Colonic mucosa (tissue), 4 donors: ENCODE data around the gene TMEM163. TPM values are rescaled to one million over a fixed set of nuclear protein-coding genes. Genes with fewer than 3 reads are reported as not detected.

Experiments used
- DNase-seq: peaks from one replicate; pipeline ENCODE4 v3.0.0-alpha.2; 2020
- H3K27ac ChIP-seq: fragments of 200-600 bp; one replicate; pipeline ENCODE4 v1.8.0; 2021
- H3K27me3 ChIP-seq: fragments of 200-600 bp; one replicate; pipeline ENCODE4 v1.8.0; 2021
- H3K36me3 ChIP-seq: fragments of 200-600 bp; one replicate; pipeline ENCODE4 v1.8.0; 2021
- H3K4me1 ChIP-seq: fragments of 200-600 bp; one replicate; pipeline ENCODE4 v1.8.0; 2021; ENCODE audit warnings: mild to moderate bottlenecking
- H3K4me3 ChIP-seq: fragments of 200-600 bp; one replicate; pipeline ENCODE4 v1.8.0; 2021
- H3K9ac ChIP-seq, 2 donors: one replicate each; pipeline ENCODE4 v1.7.0; 2013; ENCODE audit warnings: control low read depth in 2 of 2, low read depth in 2 of 2, low read length in 2 of 2
- H3K9me3 ChIP-seq: fragments of 200-600 bp; one replicate; pipeline ENCODE4 v1.8.0; 2021
- CTCF ChIP-seq: fragments of 200-600 bp; IDR thresholded peaks from one replicate; pipeline ENCODE4 v1.8.0; 2022; ENCODE audit warnings: antibody characterized with exemption, mild to moderate bottlenecking
- intact Hi-C: fragments of 100-400 bp; cut with DNase I; formaldehyde crosslinking; loops from one replicate; pipeline ENCODE4 v1.14.1; 2022
- total RNA-seq, 2 donors: library from RNA; stranded (reverse); fragmentation: NEBNext Ultra II Directional in 1 of 2; extraction: Animal tissue kit (Norgen Biotek cat#: 25700) in 1 of 2; gene quantifications; one replicate each; pipeline ENCODE4 v1.2.1, GENCODE V29; 2021
- donor health status: healthy.
- donor health status: DM: no; HTN: no; CAD: no.
- donor health status: DM: no; HTN: no; CAD: no.

The TMEM163 gene
- total RNA-seq, 2 donors from 2014 or later = 0.29 TPM; not detected in 1

DNA sequence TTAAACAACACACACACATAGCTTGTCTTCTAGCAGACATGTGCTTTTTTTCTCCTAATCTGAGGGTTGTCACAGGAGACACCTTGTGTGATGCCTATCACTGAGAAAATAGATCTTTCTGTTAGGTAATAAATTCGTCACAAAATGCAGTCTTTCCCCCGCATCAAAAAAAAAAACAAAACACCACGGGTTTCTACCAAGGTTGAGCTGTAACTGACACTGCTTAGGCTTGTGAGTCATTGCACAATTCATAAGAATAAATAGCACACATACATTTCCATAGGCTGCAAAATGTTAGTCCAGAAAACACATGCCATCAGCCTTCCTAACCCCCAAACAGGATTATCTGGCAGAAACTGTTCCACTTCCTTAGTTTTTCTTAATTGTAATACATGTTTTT, 6.5 kb downstream of the TMEM163 start:
- no peak overlapping the region for H3K27ac ChIP-seq
- peaks cover 13% of the 10 kb centered on the region for H3K27me3 ChIP-seq
- no peaks in the 10 kb centered on the region for H3K9me3 ChIP-seq
- no peak for DNase-seq
- TF ChIP-seq CTCF = no peak
- intact Hi-C loops = no loop called here
- H3K9ac ChIP-seq = no peak overlapping the region
- no peaks in the 10 kb centered on the region for H3K4me1 ChIP-seq
- no peaks in the 10 kb centered on the region for H3K36me3 ChIP-seq
- no peak overlapping the region for H3K4me3 ChIP-seq

- no peak overlapping the region for H3K9ac ChIP-seq
- peaks cover 8% of the 10 kb centered on the region for H3K27me3 ChIP-seq
- H3K4me3 ChIP-seq = no peak overlapping the region
- H3K27ac ChIP-seq = no peak overlapping the region
- DNase-seq = no peak
- TF ChIP-seq CTCF = no peak
- intact Hi-C loops = no loop called here
- no peaks in the 10 kb centered on the region for H3K9me3 ChIP-seq
- no peaks in the 10 kb centered on the region for H3K36me3 ChIP-seq
- H3K4me1 ChIP-seq = no peaks in the 10 kb centered on the region
These were observed 7.1 kb downstream of the TMEM163 start for GRCh38 chr2:134711692-134712091.

DNA sequence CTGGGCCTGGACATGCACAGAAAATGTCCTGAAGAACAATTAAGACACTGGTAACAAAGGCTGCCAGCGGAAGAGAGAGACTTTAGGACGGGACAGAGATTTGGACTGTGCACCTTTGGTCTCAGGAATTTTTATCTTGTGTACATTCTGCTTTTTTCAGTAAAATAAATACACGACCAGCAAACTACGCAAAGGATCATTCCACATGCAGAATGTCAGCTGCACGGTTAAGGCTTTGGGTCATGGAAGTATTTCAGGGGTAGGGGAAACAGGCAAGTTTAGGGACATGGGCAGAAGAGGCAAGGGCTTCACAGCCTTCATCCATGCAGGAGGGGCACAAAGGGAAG, 11.5 kb downstream of the TMEM163 start:
- H3K4me1 ChIP-seq = no peaks in the 10 kb centered on the region
- intact Hi-C loops = no loop called here
- H3K4me3 ChIP-seq = no peak overlapping the region
- no peak overlapping the region for H3K27ac ChIP-seq
- no peaks in the 10 kb centered on the region for H3K27me3 ChIP-seq
- H3K9me3 ChIP-seq = no peaks in the 10 kb centered on the region
- H3K36me3 ChIP-seq = no peaks in the 10 kb centered on the region
- no peak for DNase-seq
- TF ChIP-seq CTCF = no peak
- H3K9ac ChIP-seq = no peak overlapping the region

DNA sequence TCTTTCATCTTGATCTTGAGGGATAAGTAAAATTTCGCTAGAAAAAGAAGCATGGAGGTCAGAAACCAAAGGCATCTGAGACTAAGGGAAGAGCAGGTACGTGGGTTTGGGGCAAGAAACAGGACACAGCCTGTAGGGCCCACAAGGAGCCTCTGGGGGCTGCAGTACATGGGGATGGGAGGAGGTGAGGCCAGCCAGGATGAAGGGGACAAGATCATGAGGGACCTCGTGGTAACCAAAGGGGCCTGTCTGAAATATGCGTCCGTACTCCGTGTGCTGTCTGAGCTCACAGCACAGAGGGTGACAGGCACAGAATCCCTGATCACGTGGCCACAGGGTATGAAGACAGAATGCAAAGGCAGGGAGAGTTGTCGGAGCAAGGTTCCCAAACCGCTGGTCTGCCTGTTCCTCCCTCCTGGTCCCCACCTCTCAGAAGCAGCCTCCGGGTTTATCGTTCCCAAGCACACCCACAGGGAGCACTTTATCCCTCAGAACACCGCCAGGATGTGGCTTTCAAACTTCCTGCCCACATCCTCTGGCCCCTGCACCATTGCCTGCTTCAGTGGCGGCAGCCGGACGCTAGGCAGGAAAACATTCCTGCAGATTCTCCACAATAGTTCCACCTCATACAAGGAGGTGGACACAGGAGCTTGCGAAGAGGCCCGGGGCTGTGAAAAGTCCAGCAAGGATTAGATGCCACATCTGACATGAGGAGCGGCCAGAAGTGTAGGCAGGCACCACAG, 12.0 kb downstream of the TMEM163 start:
- H3K9me3 ChIP-seq = no peaks in the 10 kb centered on the region
- H3K4me1 ChIP-seq = no peaks in the 10 kb centered on the region
- no peaks in the 10 kb centered on the region for H3K27me3 ChIP-seq
- no peak for DNase-seq
- TF ChIP-seq CTCF = no peak
- H3K9ac ChIP-seq = no peak overlapping the region
- no peaks in the 10 kb centered on the region for H3K36me3 ChIP-seq
- H3K4me3 ChIP-seq = no peak overlapping the region
- intact Hi-C loops = no loop called here
- H3K27ac ChIP-seq = no peak overlapping the region

- TF ChIP-seq CTCF = no peak
- no peaks in the 10 kb centered on the region for H3K27me3 ChIP-seq
- no peak overlapping the region for H3K4me3 ChIP-seq
- H3K27ac ChIP-seq = no peak overlapping the region
- intact Hi-C loops = no loop called here
- no peaks in the 10 kb centered on the region for H3K9me3 ChIP-seq
- no peaks in the 10 kb centered on the region for H3K4me1 ChIP-seq
- no peak overlapping the region for H3K9ac ChIP-seq
- DNase-seq = no peak
- H3K36me3 ChIP-seq = no peaks in the 10 kb centered on the region
These were observed 12.8 kb downstream of the TMEM163 start for GRCh38 chr2:134705861-134706586.
